ENCODE measurements around the gene CIAO2A. TPM values are rescaled to one million over a fixed set of nuclear protein-coding genes. Genes with fewer than 3 reads are reported as not detected.

The CIAO2A gene
- total RNA-seq, 1 experiment from 2014 or later = 74.4 TPM

DNA sequence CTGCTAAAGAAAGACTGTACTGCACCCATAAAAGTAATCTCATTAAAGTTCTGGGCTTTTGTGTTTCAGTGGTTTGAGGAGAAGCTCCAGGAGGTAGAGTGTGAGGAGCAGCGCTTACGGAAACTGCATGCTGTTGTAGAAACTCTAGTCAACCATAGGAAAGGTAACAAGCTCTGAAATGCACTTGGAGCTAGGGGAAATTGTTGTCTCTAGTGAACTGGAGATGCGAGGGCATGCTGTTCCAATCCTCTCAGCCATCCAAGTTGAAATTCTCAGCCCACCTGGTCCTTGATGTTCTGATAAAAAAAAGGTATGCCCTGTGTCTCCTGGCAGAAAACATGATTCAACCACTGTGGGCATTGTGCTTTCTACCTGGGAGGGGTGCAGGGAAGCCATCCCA, 36.5 kb upstream of the CIAO2A start:
- Histone ChIP-seq H3T11ph (ENCODE audit: low read length) (no peak overlapping the region), H4K20me1 (ENCODE audit: control insufficient read depth, insufficient read depth, insufficient read length) (no peaks in the 10 kb centered on the region), H3K4ac (ENCODE audit: low read depth, low read length) (no peak overlapping the region), H2BK20ac (ENCODE audit: low read depth, low read length, poor library complexity, severe bottlenecking) (no peak overlapping the region), H3K9ac (ENCODE audit: extremely low read depth, insufficient read length, low read length) (no peak overlapping the region), H4K91ac (ENCODE audit: insufficient read length, low read depth, low read length) (no peak overlapping the region), H4K8ac (replicated peaks; ENCODE audit: insufficient read length, low read depth, low read length) (no peak overlapping the region), H3K23me2 (ENCODE audit: insufficient read length, low read depth, low read length, poor library complexity, severe bottlenecking) (no peaks in the 10 kb centered on the region), H3K9me3 (ENCODE audit: control insufficient read depth, low read depth, low read length) (no peaks in the 10 kb centered on the region), H3K27ac (ENCODE audit: insufficient read length, low read depth, low read length) (no peak overlapping the region), H4K5ac (ENCODE audit: insufficient read length, low read depth, low read length) (no peak overlapping the region), H3K23ac (ENCODE audit: insufficient read length, low read depth, low read length) (no peak overlapping the region), H2BK15ac (ENCODE audit: low read depth, low read length) (no peak overlapping the region), H3K79me2 (ENCODE audit: insufficient read depth, low read length) (no peaks in the 10 kb centered on the region), H3K14ac (ENCODE audit: insufficient read depth, low read length) (no peak overlapping the region), H2AK5ac (ENCODE audit: insufficient read length, low read length) (no peak overlapping the region), H2BK120ac (ENCODE audit: low read depth, low read length, poor library complexity, severe bottlenecking) (no peak overlapping the region), H3K18ac (ENCODE audit: insufficient read length, low read depth, low read length) (no peak overlapping the region), H2AFZ (ENCODE audit: low read length) (no peak overlapping the region), H3K27me3 (ENCODE audit: insufficient read depth, low read length) (no peaks in the 10 kb centered on the region), H3K56ac (ENCODE audit: insufficient read length, low read depth, low read length) (no peak overlapping the region), H2BK12ac (ENCODE audit: insufficient read length, low read depth, low read length) (no peak overlapping the region), H3K4me2 (ENCODE audit: insufficient read depth, insufficient read length, low read length) (no peak overlapping the region), H3K4me1 (ENCODE audit: insufficient read depth, low read length) (no peaks in the 10 kb centered on the region), H3K79me1 (ENCODE audit: insufficient read depth, low read depth, low read length, poor library complexity, severe bottlenecking) (no peaks in the 10 kb centered on the region), H2BK5ac (ENCODE audit: insufficient read length, low read length) (no peak overlapping the region)
- H3K4me1 Mint-ChIP-seq = no peaks in the 10 kb centered on the region
- peaks cover 15 to 72% (median 64%) of the 10 kb centered on the region in 3 experiments; a peak in 6 of 7 replicates for H3K36me3 Mint-ChIP-seq (ENCODE audit: insufficient read depth in 1 of 3, low read depth in 3 of 3)
- no peaks in the 10 kb centered on the region for H3K9me3 Mint-ChIP-seq
- DNase-seq = no peak
- TF ChIP-seq, protein P1, sequence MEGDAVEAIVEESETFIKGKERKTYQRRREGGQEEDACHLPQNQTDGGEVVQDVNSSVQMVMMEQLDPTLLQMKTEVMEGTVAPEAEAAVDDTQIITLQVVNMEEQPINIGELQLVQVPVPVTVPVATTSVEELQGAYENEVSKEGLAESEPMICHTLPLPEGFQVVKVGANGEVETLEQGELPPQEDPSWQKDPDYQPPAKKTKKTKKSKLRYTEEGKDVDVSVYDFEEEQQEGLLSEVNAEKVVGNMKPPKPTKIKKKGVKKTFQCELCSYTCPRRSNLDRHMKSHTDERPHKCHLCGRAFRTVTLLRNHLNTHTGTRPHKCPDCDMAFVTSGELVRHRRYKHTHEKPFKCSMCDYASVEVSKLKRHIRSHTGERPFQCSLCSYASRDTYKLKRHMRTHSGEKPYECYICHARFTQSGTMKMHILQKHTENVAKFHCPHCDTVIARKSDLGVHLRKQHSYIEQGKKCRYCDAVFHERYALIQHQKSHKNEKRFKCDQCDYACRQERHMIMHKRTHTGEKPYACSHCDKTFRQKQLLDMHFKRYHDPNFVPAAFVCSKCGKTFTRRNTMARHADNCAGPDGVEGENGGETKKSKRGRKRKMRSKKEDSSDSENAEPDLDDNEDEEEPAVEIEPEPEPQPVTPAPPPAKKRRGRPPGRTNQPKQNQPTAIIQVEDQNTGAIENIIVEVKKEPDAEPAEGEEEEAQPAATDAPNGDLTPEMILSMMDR (conservative IDR thresholded peaks at IDR 0.05) = no peak
- H3K4me3 Mint-ChIP-seq = no peak overlapping the region
- no peaks in the 10 kb centered on the region for H3K27me3 Mint-ChIP-seq (ENCODE audit: low read depth)
- no CpG with 5 or more reads among the region's 3 CpGs for WGBS (ENCODE audit: extremely low coverage, insufficient read length, low lambda C conversion rate)
- H3K27ac Mint-ChIP-seq = no peak overlapping the region

Data from H9 (cell line).